Mesodermal cell (in vitro differentiated cells): ENCODE measurements around the gene LTF.

Experiments used
- H3K27ac ChIP-seq: 2 replicates; pipeline ENCODE4 v1.7.0; 2013; ENCODE audit warnings: mild to moderate bottlenecking, low read depth, low read length, moderate library complexity; ENCODE audit not compliant: severe bottlenecking
- H3K36me3 ChIP-seq: 2 replicates; pipeline ENCODE4 v1.7.1; 2013; ENCODE audit warnings: mild to moderate bottlenecking, low read length, moderate library complexity; ENCODE audit not compliant: control insufficient read depth, insufficient read depth
- H3K4me1 ChIP-seq: one replicate; pipeline ENCODE4 v1.7.1; 2013; ENCODE audit warnings: mild to moderate bottlenecking, low read length; ENCODE audit not compliant: insufficient read depth, control insufficient read depth, poor library complexity, severe bottlenecking
- H3K4me3 ChIP-seq: 2 replicates; pipeline ENCODE4 v1.7.0; 2013; ENCODE audit warnings: low read length, control low read depth, mild to moderate bottlenecking; ENCODE audit not compliant: insufficient read depth, poor library complexity, severe bottlenecking; ENCODE audit errors: extremely low read depth
- H3K9me3 ChIP-seq: 2 replicates; pipeline ENCODE4 v1.7.1; 2013; ENCODE audit warnings: mild to moderate bottlenecking, low read length, moderate library complexity; ENCODE audit not compliant: control insufficient read depth
- WGBS, 2 experiments: methylation state at CpG; one replicate each; pipeline ENCODE4 v1.1.5; 2013; ENCODE audit warnings: missing lambda C conversion rate in 2 of 2; ENCODE audit not compliant: insufficient coverage in 2 of 2; 5-methylcytosine and 5-hydroxymethylcytosine counted together

The LTF gene

GRCh38 chr3:46480491-46481195, 15.9 kb upstream of the LTF start:
- H3K9me3 ChIP-seq, result no peaks in the 10 kb centered on the region
- WGBS, 2 experiments, result 88 to 91% methylated on average over 4 to 6 of the region's 6 CpGs
- no peak overlapping the region for H3K27ac ChIP-seq
- H3K4me1 ChIP-seq, result no peaks in the 10 kb centered on the region
- no peak overlapping the region for H3K4me3 ChIP-seq
- H3K36me3 ChIP-seq, result no peaks in the 10 kb centered on the region

- Histone ChIP-seq H3K4me3 (no peak overlapping the region), H3K36me3 (no peaks in the 10 kb centered on the region), H3K9me3 (no peaks in the 10 kb centered on the region), H3K27ac (no peak overlapping the region), H3K4me1 (no peaks in the 10 kb centered on the region)
- 89% methylated on average over 4 of the region's 5 CpGs; no CpG with 5 or more reads in 1 of the 2 experiments for WGBS, 2 experiments
These were observed 15.0 kb upstream of the LTF start for GRCh38 chr3:46479696-46480095.

GRCh38 chr3:46479021-46479420, 14.3 kb upstream of the LTF start:
- Histone ChIP-seq H3K4me3 (no peak overlapping the region), H3K36me3 (no peaks in the 10 kb centered on the region), H3K9me3 (no peaks in the 10 kb centered on the region), H3K4me1 (no peaks in the 10 kb centered on the region), H3K27ac (no peak overlapping the region)
- 93% methylated on average over 4 of the region's 5 CpGs for WGBS, 2 experiments

- WGBS, 2 experiments, result 92 to 100% methylated on average over 2 of the region's 5 CpGs
- H3K36me3 ChIP-seq, result no peaks in the 10 kb centered on the region
- no peaks in the 10 kb centered on the region for H3K9me3 ChIP-seq
- H3K4me1 ChIP-seq, result no peaks in the 10 kb centered on the region
- no peak overlapping the region for H3K27ac ChIP-seq
- no peak overlapping the region for H3K4me3 ChIP-seq
These were observed 13.6 kb upstream of the LTF start for GRCh38 chr3:46478341-46478740.

- no peak overlapping the region for H3K4me3 ChIP-seq
- no peaks in the 10 kb centered on the region for H3K36me3 ChIP-seq
- H3K27ac ChIP-seq, result no peak overlapping the region
- no peaks in the 10 kb centered on the region for H3K4me1 ChIP-seq
- no peaks in the 10 kb centered on the region for H3K9me3 ChIP-seq
- WGBS, 2 experiments, result 80 to 90% methylated on average over 6 of the region's 6 CpGs
These were observed 13.1 kb upstream of the LTF start for GRCh38 chr3:46477756-46478155.

- Histone ChIP-seq H3K27ac (no peak overlapping the region), H3K4me3 (no peak overlapping the region), H3K36me3 (no peaks in the 10 kb centered on the region), H3K9me3 (no peaks in the 10 kb centered on the region), H3K4me1 (no peaks in the 10 kb centered on the region)
- no CpG with 5 or more reads among the region's 4 CpGs for WGBS, 2 experiments
These were observed 12.4 kb upstream of the LTF start for GRCh38 chr3:46477145-46477544.

- no peak overlapping the region for H3K27ac ChIP-seq
- 88 to 90% methylated on average over 2 of the region's 2 CpGs for WGBS, 2 experiments
- H3K36me3 ChIP-seq, result no peaks in the 10 kb centered on the region
- no peak overlapping the region for H3K4me3 ChIP-seq
- no peaks in the 10 kb centered on the region for H3K4me1 ChIP-seq
- H3K9me3 ChIP-seq, result no peaks in the 10 kb centered on the region
These were observed 8.0 kb upstream of the LTF start for GRCh38 chr3:46472736-46473135.

- Histone ChIP-seq H3K36me3 (no peaks in the 10 kb centered on the region), H3K27ac (no peak overlapping the region), H3K9me3 (no peaks in the 10 kb centered on the region), H3K4me1 (no peaks in the 10 kb centered on the region), H3K4me3 (no peak overlapping the region)
- 100% methylated on average over 1 to 2 of the region's 5 CpGs for WGBS, 2 experiments
These were observed 6.7 kb upstream of the LTF start for GRCh38 chr3:46471371-46471914.

GRCh38 chr3:46470831-46471230, 6.1 kb upstream of the LTF start:
- 83 to 97% methylated on average over 1 to 4 of the region's 4 CpGs for WGBS, 2 experiments
- Histone ChIP-seq H3K27ac (no peak overlapping the region), H3K9me3 (no peaks in the 10 kb centered on the region), H3K36me3 (no peaks in the 10 kb centered on the region), H3K4me1 (no peaks in the 10 kb centered on the region), H3K4me3 (no peak overlapping the region)

GRCh38 chr3:46469680-46470357, 5.1 kb upstream of the LTF start:
- Histone ChIP-seq H3K27ac (no peak overlapping the region), H3K36me3 (no peaks in the 10 kb centered on the region), H3K4me1 (no peaks in the 10 kb centered on the region), H3K9me3 (no peaks in the 10 kb centered on the region), H3K4me3 (no peak overlapping the region)
- 67 to 70% methylated on average over 2 to 3 of the region's 3 CpGs for WGBS, 2 experiments
